ENCODE measurements around the gene COA4. TPM values are rescaled to one million over a fixed set of nuclear protein-coding genes. Genes with fewer than 3 reads are reported as not detected.

Gene COA4
- total RNA-seq, 1 experiment from 2014 or later, result 155 TPM

DNA sequence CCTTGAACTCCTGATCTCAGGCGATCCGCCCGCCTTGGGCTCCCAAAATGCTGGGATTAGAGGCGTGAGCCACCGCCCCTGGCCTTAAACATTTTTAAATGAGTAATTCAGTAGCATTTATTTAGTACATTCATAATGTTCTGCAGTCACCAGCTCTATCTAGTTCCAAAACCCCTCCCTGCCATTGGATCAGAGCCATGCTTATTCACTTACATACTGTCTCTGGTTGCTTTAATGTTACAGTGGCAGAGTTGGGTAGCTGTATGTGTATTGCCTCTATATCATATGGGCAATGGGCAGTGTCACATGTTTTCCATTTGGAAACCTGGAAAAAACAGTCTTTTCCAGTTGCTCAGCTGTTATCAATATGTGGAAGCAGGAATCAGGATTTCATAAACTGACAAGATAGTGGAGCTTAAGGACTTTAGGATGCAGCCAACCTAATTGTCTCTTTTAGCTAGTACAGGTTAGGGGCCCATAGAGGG is 10.5 kb downstream of the COA4 start:
- POLR2A ChIA-PET, result interaction anchor here (0.7 kb wide), 1 partner anchor 90 kb away, joined by 11 read pairs; no protein-coding TSS in a partner anchor
- in situ Hi-C loops (cut with HindIII; ENCODE audit: low pct_unique_long_range_greater_than_20kb, low sequenced_read_pairs), result no loop called here

GRCh38 chr11:73862986-73863385 is 13.7 kb downstream of the COA4 start:
- intact Hi-C loops (cut with micrococcal nuclease; ENCODE audit: unreplicated experiment) (no loop called here), in situ Hi-C loops (cut with HindIII; ENCODE audit: low pct_unique_long_range_greater_than_20kb, low sequenced_read_pairs) (no loop called here)
- no peak for TF ChIP-seq REST (IDR thresholded peaks at IDR 0.05; ENCODE audit: insufficient read depth in 1 of 2, low read depth in 2 of 2, low read length in 1 of 2)
- TF ChIP-seq POLR2AphosphoS5 (IDR thresholded peaks at IDR 0.05; ENCODE audit: low read depth, low read length), result no peak
- TF ChIP-seq TCF7L2 (IDR thresholded peaks at IDR 0.05; ENCODE audit: low read depth, low read length), result no peak
- TF ChIP-seq SIN3A (IDR thresholded peaks at IDR 0.05; ENCODE audit: borderline replicate concordance, insufficient read depth, low read depth, low read length), result no peak
- TF ChIP-seq, protein P1, sequence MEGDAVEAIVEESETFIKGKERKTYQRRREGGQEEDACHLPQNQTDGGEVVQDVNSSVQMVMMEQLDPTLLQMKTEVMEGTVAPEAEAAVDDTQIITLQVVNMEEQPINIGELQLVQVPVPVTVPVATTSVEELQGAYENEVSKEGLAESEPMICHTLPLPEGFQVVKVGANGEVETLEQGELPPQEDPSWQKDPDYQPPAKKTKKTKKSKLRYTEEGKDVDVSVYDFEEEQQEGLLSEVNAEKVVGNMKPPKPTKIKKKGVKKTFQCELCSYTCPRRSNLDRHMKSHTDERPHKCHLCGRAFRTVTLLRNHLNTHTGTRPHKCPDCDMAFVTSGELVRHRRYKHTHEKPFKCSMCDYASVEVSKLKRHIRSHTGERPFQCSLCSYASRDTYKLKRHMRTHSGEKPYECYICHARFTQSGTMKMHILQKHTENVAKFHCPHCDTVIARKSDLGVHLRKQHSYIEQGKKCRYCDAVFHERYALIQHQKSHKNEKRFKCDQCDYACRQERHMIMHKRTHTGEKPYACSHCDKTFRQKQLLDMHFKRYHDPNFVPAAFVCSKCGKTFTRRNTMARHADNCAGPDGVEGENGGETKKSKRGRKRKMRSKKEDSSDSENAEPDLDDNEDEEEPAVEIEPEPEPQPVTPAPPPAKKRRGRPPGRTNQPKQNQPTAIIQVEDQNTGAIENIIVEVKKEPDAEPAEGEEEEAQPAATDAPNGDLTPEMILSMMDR (IDR thresholded peaks at IDR 0.05), result no peak
- ATAC-seq (no peak), DNase-seq (ENCODE audit: low read depth, low spot score) (no peak)
- no peaks in the 10 kb centered on the region for H3K36me3 ChIP-seq (ENCODE audit: control insufficient read depth, insufficient read depth, low read length)
- no peaks in the 10 kb centered on the region for H3K4me1 ChIP-seq (ENCODE audit: control insufficient read depth, insufficient read depth, low read length)
- BruUV-seq (replicated peaks), result no TSS peak
- no peak overlapping the region for H3K27ac ChIP-seq (ENCODE audit: low read length)
- ChIA-PET POLR2A (interaction anchor here (0.5 to 0.6 kb wide), 2 partner anchors 49 to 318 kb away, joined by 3 to 9 read pairs; no protein-coding TSS in a partner anchor), CTCF (no interaction called here)
- no peaks in the 10 kb centered on the region for H3K27me3 ChIP-seq (ENCODE audit: control insufficient read depth, insufficient read depth, low read length)
- no peaks in the 10 kb centered on the region for H3K9me3 ChIP-seq (ENCODE audit: control insufficient read depth, insufficient read depth, low read depth, low read length)
- H3K4me3 ChIP-seq (ENCODE audit: low read depth in 2 of 2, low read length in 2 of 2), result no peak overlapping the region

More for the DNA sequence above, 10.5 kb downstream of the COA4 start:
- no TSS peak for BruUV-seq (replicated peaks)
- H3K36me3 ChIP-seq (ENCODE audit: control insufficient read depth, insufficient read depth, low read length), result no peaks in the 10 kb centered on the region
- TF ChIP-seq REST (IDR thresholded peaks at IDR 0.05; ENCODE audit: insufficient read depth in 1 of 2, low read depth in 2 of 2, low read length in 1 of 2) (no peak), TCF7L2 (IDR thresholded peaks at IDR 0.05; ENCODE audit: low read depth, low read length) (no peak)
- H3K27me3 ChIP-seq (ENCODE audit: control insufficient read depth, insufficient read depth, low read length), result no peaks in the 10 kb centered on the region
- no peak overlapping the region for H3K4me3 ChIP-seq (ENCODE audit: low read depth in 2 of 2, low read length in 2 of 2)
- ATAC-seq (no peak), DNase-seq (ENCODE audit: low read depth, low spot score) (no peak)
- H3K27ac ChIP-seq (ENCODE audit: low read length), result no peak overlapping the region
- intact Hi-C loops (cut with micrococcal nuclease; ENCODE audit: unreplicated experiment), result no loop called here
- CTCF ChIA-PET, result no interaction called here
- peaks cover 6% of the 10 kb centered on the region for H3K4me1 ChIP-seq (ENCODE audit: control insufficient read depth, insufficient read depth, low read length)
- H3K9me3 ChIP-seq (ENCODE audit: control insufficient read depth, insufficient read depth, low read depth, low read length), result no peaks in the 10 kb centered on the region
